ENCODE results near the gene RNF144B. TPM values are rescaled to one million over a fixed set of nuclear protein-coding genes. Genes with fewer than 3 reads are reported as not detected.

Gene RNF144B
- total and polyA plus RNA-seq, 2 of the 13 experiments (the other 11 are each of a cell fraction or from before 2014, with no cell fraction given) = 1.8 to 4.3 TPM

DNA sequence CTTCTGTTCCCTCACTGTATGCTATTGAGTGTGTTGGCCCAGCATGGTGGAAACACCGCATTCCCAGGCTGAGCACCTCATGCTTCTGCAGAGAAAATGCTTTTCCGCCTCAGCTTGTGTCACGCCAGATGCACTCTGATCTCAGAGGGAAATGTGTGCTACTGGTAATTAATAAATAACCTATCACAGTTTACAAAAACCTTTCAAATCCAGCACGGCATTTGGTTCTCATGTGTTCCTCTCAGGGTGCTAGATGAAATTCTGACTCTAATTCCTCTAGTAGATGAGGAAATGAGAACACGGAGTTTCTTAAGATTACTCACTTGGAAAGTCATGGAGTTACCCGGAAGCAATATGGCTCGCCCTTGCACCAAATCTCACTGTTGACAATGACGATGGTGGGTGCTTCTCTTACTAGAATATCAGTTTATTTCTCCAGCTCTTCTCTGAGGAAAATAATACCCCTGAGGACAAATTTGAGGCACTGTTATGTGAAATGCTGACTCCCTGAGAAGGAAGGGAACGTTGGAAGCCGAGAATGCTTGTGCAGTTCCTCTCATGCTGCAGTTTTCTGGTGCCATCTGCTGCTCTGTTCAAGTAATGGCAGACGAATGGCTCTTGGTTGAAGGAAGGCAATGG lies 116.6 kb downstream of the RNF144B start (continued):
- 0 out of 2 replicates have a peak, but pooled peaks have one; percentile 28 for TF ChIP-seq ONECUT2 (CRISPR knock-in tag; IDR thresholded peaks at IDR 0.05)
- TF ChIP-seq KLF11 (CRISPR knock-in tag; IDR thresholded peaks at IDR 0.05) = no peak
- TF ChIP-seq SRSF4 (IDR thresholded peaks at IDR 0.05; ENCODE audit: low read depth, low read length, poor library complexity, severe bottlenecking) = no peak
- TF ChIP-seq ZFP82 (CRISPR knock-in tag; IDR thresholded peaks at IDR 0.05; ENCODE audit: borderline replicate concordance) = no peak
- TF ChIP-seq, protein P1, sequence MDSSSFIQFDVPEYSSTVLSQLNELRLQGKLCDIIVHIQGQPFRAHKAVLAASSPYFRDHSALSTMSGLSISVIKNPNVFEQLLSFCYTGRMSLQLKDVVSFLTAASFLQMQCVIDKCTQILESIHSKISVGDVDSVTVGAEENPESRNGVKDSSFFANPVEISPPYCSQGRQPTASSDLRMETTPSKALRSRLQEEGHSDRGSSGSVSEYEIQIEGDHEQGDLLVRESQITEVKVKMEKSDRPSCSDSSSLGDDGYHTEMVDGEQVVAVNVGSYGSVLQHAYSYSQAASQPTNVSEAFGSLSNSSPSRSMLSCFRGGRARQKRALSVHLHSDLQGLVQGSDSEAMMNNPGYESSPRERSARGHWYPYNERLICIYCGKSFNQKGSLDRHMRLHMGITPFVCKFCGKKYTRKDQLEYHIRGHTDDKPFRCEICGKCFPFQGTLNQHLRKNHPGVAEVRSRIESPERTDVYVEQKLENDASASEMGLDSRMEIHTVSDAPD (CRISPR knock-in tag; IDR thresholded peaks at IDR 0.05) = no peak
- TF ChIP-seq ZNF577 (CRISPR knock-in tag; IDR thresholded peaks at IDR 0.05; ENCODE audit: borderline replicate concordance, low read depth) = no peak
- no peak for TF ChIP-seq SP1 (IDR thresholded peaks at IDR 0.05)
- TF ChIP-seq SP1 (CRISPR knock-in tag; IDR thresholded peaks at IDR 0.05) = no peak
- TF ChIP-seq DR1 (CRISPR knock-in tag; IDR thresholded peaks at IDR 0.05) = no peak
- no peak for TF ChIP-seq ZNF546 (CRISPR knock-in tag; conservative IDR thresholded peaks at IDR 0.05)
- no peak for TF ChIP-seq REXO4 (CRISPR knock-in tag; IDR thresholded peaks at IDR 0.05; ENCODE audit: borderline replicate concordance)
- TF ChIP-seq, protein P2, sequence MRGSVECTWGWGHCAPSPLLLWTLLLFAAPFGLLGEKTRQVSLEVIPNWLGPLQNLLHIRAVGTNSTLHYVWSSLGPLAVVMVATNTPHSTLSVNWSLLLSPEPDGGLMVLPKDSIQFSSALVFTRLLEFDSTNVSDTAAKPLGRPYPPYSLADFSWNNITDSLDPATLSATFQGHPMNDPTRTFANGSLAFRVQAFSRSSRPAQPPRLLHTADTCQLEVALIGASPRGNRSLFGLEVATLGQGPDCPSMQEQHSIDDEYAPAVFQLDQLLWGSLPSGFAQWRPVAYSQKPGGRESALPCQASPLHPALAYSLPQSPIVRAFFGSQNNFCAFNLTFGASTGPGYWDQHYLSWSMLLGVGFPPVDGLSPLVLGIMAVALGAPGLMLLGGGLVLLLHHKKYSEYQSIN (CRISPR knock-in tag; IDR thresholded peaks at IDR 0.05; ENCODE audit: borderline replicate concordance) = no peak
- TF ChIP-seq ZNF441 (CRISPR knock-in tag; IDR thresholded peaks at IDR 0.05; ENCODE audit: borderline replicate concordance) = no peak
- no peak for TF ChIP-seq U2AF1 (optimal IDR thresholded peaks at IDR 0.05; ENCODE audit: low read depth, low read length)
- TF ChIP-seq, protein P3, sequence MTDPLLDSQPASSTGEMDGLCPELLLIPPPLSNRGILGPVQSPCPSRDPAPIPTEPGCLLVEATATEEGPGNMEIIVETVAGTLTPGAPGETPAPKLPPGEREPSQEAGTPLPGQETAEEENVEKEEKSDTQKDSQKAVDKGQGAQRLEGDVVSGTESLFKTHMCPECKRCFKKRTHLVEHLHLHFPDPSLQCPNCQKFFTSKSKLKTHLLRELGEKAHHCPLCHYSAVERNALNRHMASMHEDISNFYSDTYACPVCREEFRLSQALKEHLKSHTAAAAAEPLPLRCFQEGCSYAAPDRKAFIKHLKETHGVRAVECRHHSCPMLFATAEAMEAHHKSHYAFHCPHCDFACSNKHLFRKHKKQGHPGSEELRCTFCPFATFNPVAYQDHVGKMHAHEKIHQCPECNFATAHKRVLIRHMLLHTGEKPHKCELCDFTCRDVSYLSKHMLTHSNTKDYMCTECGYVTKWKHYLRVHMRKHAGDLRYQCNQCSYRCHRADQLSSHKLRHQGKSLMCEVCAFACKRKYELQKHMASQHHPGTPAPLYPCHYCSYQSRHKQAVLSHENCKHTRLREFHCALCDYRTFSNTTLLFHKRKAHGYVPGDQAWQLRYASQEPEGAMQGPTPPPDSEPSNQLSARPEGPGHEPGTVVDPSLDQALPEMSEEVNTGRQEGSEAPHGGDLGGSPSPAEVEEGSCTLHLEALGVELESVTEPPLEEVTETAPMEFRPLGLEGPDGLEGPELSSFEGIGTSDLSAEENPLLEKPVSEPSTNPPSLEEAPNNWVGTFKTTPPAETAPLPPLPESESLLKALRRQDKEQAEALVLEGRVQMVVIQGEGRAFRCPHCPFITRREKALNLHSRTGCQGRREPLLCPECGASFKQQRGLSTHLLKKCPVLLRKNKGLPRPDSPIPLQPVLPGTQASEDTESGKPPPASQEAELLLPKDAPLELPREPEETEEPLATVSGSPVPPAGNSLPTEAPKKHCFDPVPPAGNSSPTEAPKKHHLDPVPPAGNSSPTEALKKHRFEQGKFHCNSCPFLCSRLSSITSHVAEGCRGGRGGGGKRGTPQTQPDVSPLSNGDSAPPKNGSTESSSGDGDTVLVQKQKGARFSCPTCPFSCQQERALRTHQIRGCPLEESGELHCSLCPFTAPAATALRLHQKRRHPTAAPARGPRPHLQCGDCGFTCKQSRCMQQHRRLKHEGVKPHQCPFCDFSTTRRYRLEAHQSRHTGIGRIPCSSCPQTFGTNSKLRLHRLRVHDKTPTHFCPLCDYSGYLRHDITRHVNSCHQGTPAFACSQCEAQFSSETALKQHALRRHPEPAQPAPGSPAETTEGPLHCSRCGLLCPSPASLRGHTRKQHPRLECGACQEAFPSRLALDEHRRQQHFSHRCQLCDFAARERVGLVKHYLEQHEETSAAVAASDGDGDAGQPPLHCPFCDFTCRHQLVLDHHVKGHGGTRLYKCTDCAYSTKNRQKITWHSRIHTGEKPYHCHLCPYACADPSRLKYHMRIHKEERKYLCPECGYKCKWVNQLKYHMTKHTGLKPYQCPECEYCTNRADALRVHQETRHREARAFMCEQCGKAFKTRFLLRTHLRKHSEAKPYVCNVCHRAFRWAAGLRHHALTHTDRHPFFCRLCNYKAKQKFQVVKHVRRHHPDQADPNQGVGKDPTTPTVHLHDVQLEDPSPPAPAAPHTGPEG (CRISPR knock-in tag; IDR thresholded peaks at IDR 0.05) = no peak
- TF ChIP-seq ZNF121 (CRISPR knock-in tag; IDR thresholded peaks at IDR 0.05) = no peak
- TF ChIP-seq PRPF4 (IDR thresholded peaks at IDR 0.05; ENCODE audit: low read depth, low read length, poor library complexity, severe bottlenecking) = no peak
- peak; percentile 98 for TF ChIP-seq RAD21 (CRISPR knock-in tag; IDR thresholded peaks at IDR 0.05)
- TF ChIP-seq HOXD1 (CRISPR knock-in tag; IDR thresholded peaks at IDR 0.05) = no peak
- 0 out of 2 replicates have a peak, but pooled peaks have one; percentile 33 for TF ChIP-seq ERF (CRISPR knock-in tag; IDR thresholded peaks at IDR 0.05)
- peak; percentile 56; the same call in 1 of the 2 replicates for TF ChIP-seq WIZ (CRISPR knock-in tag; IDR thresholded peaks at IDR 0.05)
- peak; percentile 60 for TF ChIP-seq ASH2L (IDR thresholded peaks at IDR 0.05; ENCODE audit: insufficient read length, low read depth, low read length)
- no peak for TF ChIP-seq SMARCE1 (IDR thresholded peaks at IDR 0.05; ENCODE audit: borderline replicate concordance)
- TF ChIP-seq ZNF331 (CRISPR knock-in tag; IDR thresholded peaks at IDR 0.05) = 0 out of 2 replicates have a peak, but pooled peaks have one; percentile 52
